ENCODE measurements around the gene DOLK. TPM values are rescaled to one million over a fixed set of nuclear protein-coding genes. Genes with fewer than 3 reads are reported as not detected.

DOLK gene
- total and polyA plus RNA-seq, 2 donors (not counting 1 experiment from before 2014, with no cell fraction given) = 3.0 to 12.2 TPM

DNA sequence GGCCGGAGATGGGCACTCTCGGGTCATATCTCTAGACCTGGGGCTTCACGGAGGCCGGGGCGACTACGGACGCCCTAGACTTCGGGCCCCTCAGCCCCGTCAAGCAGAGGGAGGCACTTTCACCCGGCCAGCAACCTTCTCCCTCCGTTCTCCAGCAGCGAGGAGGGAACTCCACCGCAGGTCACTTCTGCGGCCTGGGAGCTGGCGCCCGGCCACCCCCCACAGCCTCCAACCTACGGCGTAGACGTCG, 201 bp downstream of the DOLK start:
- intact Hi-C loops (cut with micrococcal nuclease) = loop anchor here (1.0 to 10.0 kb wide), 7 partner anchors 65 to 678 kb away; partner anchors contain the start of genes C9orf50, LRRC8A, NTMT1 and SH3GLB2
- peak overlapping the region; percentile 98 for H3K27ac Mint-ChIP-seq

More for the DNA sequence above, 201 bp downstream of the DOLK start:
- CTCF ChIA-PET = interaction anchor here (1.7 kb wide), 1 partner anchor 129 kb away, joined by 8 read pairs; the partner anchor contains the start of gene ENDOG
- H3K27me3 ChIP-seq (replicated peaks in 1 of 4; ENCODE audit: control extremely low read depth in 1 of 4, control insufficient read depth in 3 of 4, insufficient read depth in 4 of 4, low read length in 3 of 4) = no peaks in the 10 kb centered on the region
- H3K9ac ChIP-seq (ENCODE audit: low read length) = peak overlapping the region; percentile 85
- peak overlapping the region; percentile 53 to 95 (median 84) for H3K4me3 ChIP-seq (ENCODE audit: control extremely low read depth in 1 of 5, extremely low read depth in 1 of 5, insufficient read depth in 1 of 5, low read depth in 2 of 5, low read length in 4 of 5)
- peak overlapping the region; percentile 91 for H3K4me2 ChIP-seq (replicated peaks; ENCODE audit: low read depth, low read length, poor library complexity, severe bottlenecking)
- H3K4me1 Mint-ChIP-seq = peaks cover 27% of the 10 kb centered on the region
- TF ChIP-seq, protein P1, sequence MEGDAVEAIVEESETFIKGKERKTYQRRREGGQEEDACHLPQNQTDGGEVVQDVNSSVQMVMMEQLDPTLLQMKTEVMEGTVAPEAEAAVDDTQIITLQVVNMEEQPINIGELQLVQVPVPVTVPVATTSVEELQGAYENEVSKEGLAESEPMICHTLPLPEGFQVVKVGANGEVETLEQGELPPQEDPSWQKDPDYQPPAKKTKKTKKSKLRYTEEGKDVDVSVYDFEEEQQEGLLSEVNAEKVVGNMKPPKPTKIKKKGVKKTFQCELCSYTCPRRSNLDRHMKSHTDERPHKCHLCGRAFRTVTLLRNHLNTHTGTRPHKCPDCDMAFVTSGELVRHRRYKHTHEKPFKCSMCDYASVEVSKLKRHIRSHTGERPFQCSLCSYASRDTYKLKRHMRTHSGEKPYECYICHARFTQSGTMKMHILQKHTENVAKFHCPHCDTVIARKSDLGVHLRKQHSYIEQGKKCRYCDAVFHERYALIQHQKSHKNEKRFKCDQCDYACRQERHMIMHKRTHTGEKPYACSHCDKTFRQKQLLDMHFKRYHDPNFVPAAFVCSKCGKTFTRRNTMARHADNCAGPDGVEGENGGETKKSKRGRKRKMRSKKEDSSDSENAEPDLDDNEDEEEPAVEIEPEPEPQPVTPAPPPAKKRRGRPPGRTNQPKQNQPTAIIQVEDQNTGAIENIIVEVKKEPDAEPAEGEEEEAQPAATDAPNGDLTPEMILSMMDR (IDR thresholded peaks at IDR 0.05) = no peak
- TF ChIP-seq EZH2 (IDR thresholded peaks at IDR 0.05; ENCODE audit: borderline replicate concordance, insufficient read depth, low read depth, low read length, poor library complexity, severe bottlenecking) = no peak
- no peaks in the 10 kb centered on the region for H3K9me3 ChIP-seq (ENCODE audit: control extremely low read depth in 1 of 3, control insufficient read depth in 2 of 3, insufficient read depth in 1 of 3, low read length in 2 of 3)
- peak overlapping the region; percentile 87 for H2AFZ ChIP-seq (ENCODE audit: insufficient read depth, low read depth, low read length, poor library complexity, severe bottlenecking)
- 0% methylated on average over 20 of the region's 20 CpGs for whole genome bisulfite sequencing (ENCODE audit: insufficient coverage)
- POLR2A ChIA-PET = interaction anchor here (0.6 to 1.1 kb wide), 2 partner anchors 9 to 247 kb away, joined by 3 read pairs; no protein-coding TSS in a partner anchor
- no peaks in the 10 kb centered on the region for H4K20me1 ChIP-seq (ENCODE audit: control insufficient read depth, insufficient read depth, low read length, poor library complexity, severe bottlenecking)
- H3K4me1 ChIP-seq (ENCODE audit: control insufficient read depth in 2 of 2, insufficient read depth in 2 of 2, low read length in 2 of 2) = peaks cover 15 to 18% of the 10 kb centered on the region in 2 donors
- ATAC-seq (ENCODE audit: low read depth) (no peak), DNase-seq (no peak)
- H3K4me3 Mint-ChIP-seq = peak overlapping the region; percentile 97
- H3K27me3 Mint-ChIP-seq = no peaks in the 10 kb centered on the region
- no peaks in the 10 kb centered on the region for H3K9me3 Mint-ChIP-seq (ENCODE audit: insufficient read depth)
- H3K27ac ChIP-seq (ENCODE audit: low read length in 2 of 2) = peak overlapping the region; percentile 91 to 96
- peaks cover 44% of the 10 kb centered on the region for H3K79me2 ChIP-seq (ENCODE audit: control insufficient read depth, insufficient read depth, low read length)
- H3K36me3 ChIP-seq (replicated peaks in 1 of 2; ENCODE audit: control extremely low read depth in 1 of 2, control insufficient read depth in 1 of 2, extremely low read depth in 1 of 2, insufficient read depth in 2 of 2, low read length in 1 of 2) = peaks cover 0 to 6% of the 10 kb centered on the region in 2 experiments
